ENCODE measurements around the gene SPATA6.

The SPATA6 gene

DNA sequence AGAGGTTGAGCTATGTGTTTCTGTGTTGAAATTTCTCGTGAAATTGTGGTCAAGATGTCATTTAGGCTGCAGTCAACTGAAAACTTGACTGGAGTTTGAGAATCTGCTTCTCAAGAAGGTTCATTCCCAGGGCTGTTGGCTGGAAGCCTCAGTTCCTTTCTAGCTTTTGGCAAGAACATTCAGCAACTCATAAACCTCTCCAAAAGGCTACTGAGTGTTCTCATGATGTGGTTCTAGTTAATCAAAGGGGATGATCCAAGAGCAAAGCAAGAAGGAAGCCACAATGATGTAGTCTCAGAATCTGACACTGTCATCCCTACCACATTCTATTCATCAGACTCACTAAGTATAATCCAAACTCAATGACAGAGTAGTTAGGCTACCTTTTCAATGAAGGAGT is 66.6 kb downstream of the SPATA6 start:
- no peak for DNase-seq (ENCODE audit: extremely low read depth, insufficient read length)
- TF ChIP-seq, protein P1, sequence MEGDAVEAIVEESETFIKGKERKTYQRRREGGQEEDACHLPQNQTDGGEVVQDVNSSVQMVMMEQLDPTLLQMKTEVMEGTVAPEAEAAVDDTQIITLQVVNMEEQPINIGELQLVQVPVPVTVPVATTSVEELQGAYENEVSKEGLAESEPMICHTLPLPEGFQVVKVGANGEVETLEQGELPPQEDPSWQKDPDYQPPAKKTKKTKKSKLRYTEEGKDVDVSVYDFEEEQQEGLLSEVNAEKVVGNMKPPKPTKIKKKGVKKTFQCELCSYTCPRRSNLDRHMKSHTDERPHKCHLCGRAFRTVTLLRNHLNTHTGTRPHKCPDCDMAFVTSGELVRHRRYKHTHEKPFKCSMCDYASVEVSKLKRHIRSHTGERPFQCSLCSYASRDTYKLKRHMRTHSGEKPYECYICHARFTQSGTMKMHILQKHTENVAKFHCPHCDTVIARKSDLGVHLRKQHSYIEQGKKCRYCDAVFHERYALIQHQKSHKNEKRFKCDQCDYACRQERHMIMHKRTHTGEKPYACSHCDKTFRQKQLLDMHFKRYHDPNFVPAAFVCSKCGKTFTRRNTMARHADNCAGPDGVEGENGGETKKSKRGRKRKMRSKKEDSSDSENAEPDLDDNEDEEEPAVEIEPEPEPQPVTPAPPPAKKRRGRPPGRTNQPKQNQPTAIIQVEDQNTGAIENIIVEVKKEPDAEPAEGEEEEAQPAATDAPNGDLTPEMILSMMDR (IDR thresholded peaks at IDR 0.05; ENCODE audit: insufficient read depth, low read length, poor library complexity, severe bottlenecking): no peak
- Histone ChIP-seq H3K36me3 (ENCODE audit: control insufficient read depth, insufficient read depth, low read length) (no peaks in the 10 kb centered on the region), H3K27me3 (replicated peaks; ENCODE audit: control insufficient read depth, insufficient read depth, low read length) (no peaks in the 10 kb centered on the region), H3K4me3 (replicated peaks; ENCODE audit: low read depth, low read length) (no peak overlapping the region)

- TF ChIP-seq, protein P1 (IDR thresholded peaks at IDR 0.05; ENCODE audit: insufficient read depth, low read length, poor library complexity, severe bottlenecking): no peak
- H3K27me3 ChIP-seq (replicated peaks; ENCODE audit: control insufficient read depth, insufficient read depth, low read length): no peaks in the 10 kb centered on the region
- H3K4me3 ChIP-seq (replicated peaks; ENCODE audit: low read depth, low read length): no peak overlapping the region
- no peak for DNase-seq (ENCODE audit: extremely low read depth, insufficient read length)
- no peaks in the 10 kb centered on the region for H3K36me3 ChIP-seq (ENCODE audit: control insufficient read depth, insufficient read depth, low read length)
Measured at GRCh38 chr1:48402599-48402998, 69.4 kb downstream of the SPATA6 start.

GRCh38 chr1:48396208-48396607 is 75.8 kb downstream of the SPATA6 start:
- Histone ChIP-seq H3K27me3 (replicated peaks; ENCODE audit: control insufficient read depth, insufficient read depth, low read length) (no peaks in the 10 kb centered on the region), H3K36me3 (ENCODE audit: control insufficient read depth, insufficient read depth, low read length) (no peaks in the 10 kb centered on the region), H3K4me3 (replicated peaks; ENCODE audit: low read depth, low read length) (no peak overlapping the region)
- TF ChIP-seq, protein P1 (IDR thresholded peaks at IDR 0.05; ENCODE audit: insufficient read depth, low read length, poor library complexity, severe bottlenecking): no peak
- DNase-seq (ENCODE audit: extremely low read depth, insufficient read length): no peak

DNA sequence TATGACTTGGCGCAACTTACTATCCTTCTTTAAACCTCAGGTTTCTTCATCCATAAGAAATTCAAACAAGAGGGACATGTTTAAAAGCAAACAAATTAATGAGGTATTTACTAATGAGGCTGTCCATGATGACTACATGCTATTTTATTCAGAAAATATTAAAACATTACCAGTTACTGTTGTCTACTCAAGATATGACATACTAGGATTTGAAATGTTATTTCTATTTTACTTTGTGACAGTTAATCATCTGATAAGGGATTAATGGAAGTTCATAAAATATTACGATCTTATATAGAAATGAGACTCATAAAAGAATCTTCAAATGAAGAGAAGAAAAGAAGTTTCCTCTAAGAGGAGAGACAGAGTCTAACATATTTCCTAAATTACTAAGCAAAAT is 80.1 kb downstream of the SPATA6 start:
- Histone ChIP-seq H3K4me3 (replicated peaks; ENCODE audit: low read depth, low read length) (no peak overlapping the region), H3K36me3 (ENCODE audit: control insufficient read depth, insufficient read depth, low read length) (no peaks in the 10 kb centered on the region), H3K27me3 (replicated peaks; ENCODE audit: control insufficient read depth, insufficient read depth, low read length) (no peaks in the 10 kb centered on the region)
- DNase-seq (ENCODE audit: extremely low read depth, insufficient read length): no peak
- TF ChIP-seq, protein P1 (IDR thresholded peaks at IDR 0.05; ENCODE audit: insufficient read depth, low read length, poor library complexity, severe bottlenecking): no peak

DNA sequence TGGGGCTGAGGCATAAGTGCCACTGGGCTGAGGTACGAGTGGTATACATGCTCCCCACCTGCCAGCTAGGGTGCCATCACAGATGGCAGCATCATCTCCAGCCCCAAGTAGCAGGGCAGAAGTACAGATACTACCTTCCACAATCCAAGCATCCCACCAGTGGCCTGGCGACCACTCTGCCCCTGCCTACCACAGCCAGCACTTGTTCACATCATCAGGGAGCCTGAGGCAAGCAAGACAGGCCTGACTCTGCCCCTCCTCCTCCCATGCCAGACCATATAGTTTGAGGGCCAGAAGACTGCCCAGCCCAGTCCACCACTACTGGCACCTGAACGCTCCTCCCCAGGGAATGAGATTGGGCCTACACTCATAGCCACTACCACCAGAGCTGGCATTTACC is 84.6 kb downstream of the SPATA6 start:
- Histone ChIP-seq H3K36me3 (ENCODE audit: control insufficient read depth, insufficient read depth, low read length) (no peaks in the 10 kb centered on the region), H3K27me3 (replicated peaks; ENCODE audit: control insufficient read depth, insufficient read depth, low read length) (no peaks in the 10 kb centered on the region), H3K4me3 (replicated peaks; ENCODE audit: low read depth, low read length) (no peak overlapping the region)
- DNase-seq (ENCODE audit: extremely low read depth, insufficient read length): no peak
- TF ChIP-seq, protein P1 (IDR thresholded peaks at IDR 0.05; ENCODE audit: insufficient read depth, low read length, poor library complexity, severe bottlenecking): no peak

- Histone ChIP-seq H3K36me3 (ENCODE audit: control insufficient read depth, insufficient read depth, low read length) (no peaks in the 10 kb centered on the region), H3K4me3 (replicated peaks; ENCODE audit: low read depth, low read length) (no peak overlapping the region), H3K27me3 (replicated peaks; ENCODE audit: control insufficient read depth, insufficient read depth, low read length) (no peaks in the 10 kb centered on the region)
- DNase-seq (ENCODE audit: extremely low read depth, insufficient read length): no peak
- TF ChIP-seq, protein P1 (IDR thresholded peaks at IDR 0.05; ENCODE audit: insufficient read depth, low read length, poor library complexity, severe bottlenecking): no peak
Measured at GRCh38 chr1:48374785-48375184, 97.2 kb downstream of the SPATA6 start.

All from GM06990 (cell line).